ENCODE measurements around the gene TRIM7.

GRCh38 chr5:181217803-181218062 is 12.7 kb upstream of the TRIM7 start:
- TF ChIP-seq REST (IDR thresholded peaks at IDR 0.05; ENCODE audit: unreplicated experiment) (no peak), POLR2AphosphoS5 (IDR thresholded peaks at IDR 0.05; ENCODE audit: low read depth) (no peak), CTCF (conservative IDR thresholded peaks at IDR 0.05; ENCODE audit: low read depth in 2 of 2) (no peak), ZNF331 (CRISPR knock-in tag; IDR thresholded peaks at IDR 0.05; ENCODE audit: low read depth) (no peak), JUNB (IDR thresholded peaks at IDR 0.05; ENCODE audit: unreplicated experiment) (no peak), EZH2 (IDR thresholded peaks at IDR 0.05; ENCODE audit: low read depth, unreplicated experiment) (no peak)
